ENCODE data around the gene KIAA1755.

KIAA1755 gene

DNA sequence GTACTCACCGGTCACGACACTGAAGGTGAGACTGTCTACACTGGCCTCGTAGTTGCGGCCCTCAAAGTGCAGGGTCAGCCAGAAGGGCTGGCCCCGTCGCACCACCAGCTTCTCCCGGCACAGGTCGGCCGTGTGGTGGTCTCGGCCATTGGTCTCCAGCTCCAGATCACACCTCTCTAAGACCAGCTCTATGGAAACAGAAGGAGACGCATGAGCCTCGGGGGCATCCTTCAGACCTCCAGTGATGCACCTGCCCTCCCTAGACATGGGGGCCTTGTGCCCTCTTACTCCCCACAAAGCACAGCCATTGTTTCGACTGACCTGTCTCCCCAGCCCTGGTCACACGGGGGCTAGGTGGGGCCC lies 99.1 kb downstream of the KIAA1755 start:
- TF ChIP-seq, protein P1, sequence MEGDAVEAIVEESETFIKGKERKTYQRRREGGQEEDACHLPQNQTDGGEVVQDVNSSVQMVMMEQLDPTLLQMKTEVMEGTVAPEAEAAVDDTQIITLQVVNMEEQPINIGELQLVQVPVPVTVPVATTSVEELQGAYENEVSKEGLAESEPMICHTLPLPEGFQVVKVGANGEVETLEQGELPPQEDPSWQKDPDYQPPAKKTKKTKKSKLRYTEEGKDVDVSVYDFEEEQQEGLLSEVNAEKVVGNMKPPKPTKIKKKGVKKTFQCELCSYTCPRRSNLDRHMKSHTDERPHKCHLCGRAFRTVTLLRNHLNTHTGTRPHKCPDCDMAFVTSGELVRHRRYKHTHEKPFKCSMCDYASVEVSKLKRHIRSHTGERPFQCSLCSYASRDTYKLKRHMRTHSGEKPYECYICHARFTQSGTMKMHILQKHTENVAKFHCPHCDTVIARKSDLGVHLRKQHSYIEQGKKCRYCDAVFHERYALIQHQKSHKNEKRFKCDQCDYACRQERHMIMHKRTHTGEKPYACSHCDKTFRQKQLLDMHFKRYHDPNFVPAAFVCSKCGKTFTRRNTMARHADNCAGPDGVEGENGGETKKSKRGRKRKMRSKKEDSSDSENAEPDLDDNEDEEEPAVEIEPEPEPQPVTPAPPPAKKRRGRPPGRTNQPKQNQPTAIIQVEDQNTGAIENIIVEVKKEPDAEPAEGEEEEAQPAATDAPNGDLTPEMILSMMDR (IDR thresholded peaks at IDR 0.05): no peak
- Histone ChIP-seq H3K27me3 (no peaks in the 10 kb centered on the region), H3K9me3 (no peaks in the 10 kb centered on the region), H3K27ac (peak overlapping the region; percentile 84 to 89), H3K4me3 (no peak overlapping the region), H3K36me3 (peaks cover 16 to 33% (median 26%) of the 10 kb centered on the region in 3 donors), H3K4me1 (peaks cover 4 to 93% (median 65%) of the 10 kb centered on the region in 4 donors)
- intact Hi-C loops (cut with DNase I; ENCODE audit: low total_unique reads): no loop called here
- peak in 1 of 2 donors; percentile 64 for DNase-seq

Data from tibial artery (tissue), 4 donors.